Mammary epithelial cell (primary cell): ENCODE data around the gene P4HA3.

Experiments used
- CTCF ChIP-seq, 2 donors: IDR thresholded peaks in 1 of 2; conservative IDR thresholded peaks in 1 of 2; 2 replicates each; pipeline ENCODE4 v1.5.1; 2011 to 2012; ENCODE audit warnings: inconsistent platforms in 2 of 2, low read length in 2 of 2, mild to moderate bottlenecking in 2 of 2, control low read depth in 1 of 2, low read depth in 1 of 2; ENCODE audit not compliant: insufficient read depth in 1 of 2; ENCODE audit errors: extremely low read depth in 1 of 2
- EZH2 ChIP-seq: IDR thresholded peaks from 2 replicates; pipeline ENCODE4 v1.6.1; 2012; ENCODE audit warnings: low read length, inconsistent platforms, borderline replicate concordance

GRCh38 chr11:74235121-74235520 is 76.3 kb downstream of the P4HA3 start:
- TF ChIP-seq CTCF (conservative IDR thresholded peaks at IDR 0.05 in 1 of 2, IDR thresholded peaks at IDR 0.05 in 1 of 2; ENCODE audit: extremely low read depth in 1 of 2, insufficient read depth in 1 of 2, low read depth in 1 of 2, low read length in 2 of 2) (no peak), EZH2 (no peak)
